Loucy (cell line): ENCODE results near the gene NAXD.
A peak's percentile ranks its signal among the peaks of the same experiment; 100 is the strongest.

Experiments used
- H2AFZ ChIP-seq: fragments of 200-600 bp; sonication (generic); 2 replicates; pipeline ENCODE4 v1.6.0; 2016; ENCODE audit warnings: antibody characterized with exemption, mild to moderate bottlenecking, low read length, moderate library complexity
- H3F3A ChIP-seq: fragments of 200-600 bp; 2 replicates; pipeline ENCODE4 v1.6.0; 2016; ENCODE audit warnings: antibody characterized with exemption, low read depth, mild to moderate bottlenecking
- H3K27me3 ChIP-seq: fragments of 200-600 bp; sonication (generic); 2 replicates; pipeline ENCODE4 v1.6.1; 2014; ENCODE audit warnings: low read length, mild to moderate bottlenecking; ENCODE audit not compliant: insufficient read depth, poor library complexity, severe bottlenecking
- H3K36me3 ChIP-seq: fragments of 200-600 bp; sonication (generic); 2 replicates; pipeline ENCODE4 v1.6.1; 2016; ENCODE audit warnings: low read length; ENCODE audit not compliant: insufficient read depth
- H3K4me1 ChIP-seq: fragments of 200-600 bp; sonication (generic); 2 replicates; pipeline ENCODE4 v1.5.1; 2014; ENCODE audit warnings: low read length, mild to moderate bottlenecking; ENCODE audit not compliant: insufficient read depth, poor library complexity, severe bottlenecking
- H3K4me2 ChIP-seq: fragments of 200-600 bp; sonication (generic); 2 replicates; pipeline ENCODE4 v1.6.0; 2014; ENCODE audit warnings: antibody characterized with exemption, low read length, low read depth, mild to moderate bottlenecking; ENCODE audit not compliant: poor library complexity, severe bottlenecking
- H3K4me3 ChIP-seq: fragments of 200-600 bp; sonication (generic); 2 replicates; pipeline ENCODE4 v1.5.1; 2014; ENCODE audit warnings: low read length, mild to moderate bottlenecking, mixed read lengths; ENCODE audit not compliant: poor library complexity, severe bottlenecking
- H3K79me2 ChIP-seq: fragments of 200-600 bp; sonication (generic); 2 replicates; pipeline ENCODE4 v1.6.1; 2014; ENCODE audit warnings: low read length; ENCODE audit not compliant: insufficient read depth
- H3K9ac ChIP-seq: fragments of 200-600 bp; sonication (generic); 2 replicates; pipeline ENCODE4 v1.6.0; 2014; ENCODE audit warnings: mild to moderate bottlenecking, low read depth, low read length, moderate library complexity; ENCODE audit not compliant: poor library complexity, severe bottlenecking
- H3K9me2 ChIP-seq: fragments of 200-600 bp; sonication (generic); replicated peaks from 2 replicates; pipeline ENCODE4 v1.6.1; 2016; ENCODE audit warnings: low read depth, low read length, mixed read lengths
- H3K9me3 ChIP-seq: fragments of 200-600 bp; sonication (generic); 2 replicates; pipeline ENCODE4 v1.6.1; 2014; ENCODE audit warnings: mild to moderate bottlenecking, antibody characterized with exemption, low read length, low read depth; ENCODE audit not compliant: insufficient read depth
- H4K20me1 ChIP-seq: fragments of 200-600 bp; sonication (generic); 2 replicates; pipeline ENCODE4 v1.6.0; 2014; ENCODE audit warnings: antibody characterized with exemption, low read length, mild to moderate bottlenecking; ENCODE audit not compliant: insufficient read depth, poor library complexity, severe bottlenecking
- CTCF ChIP-seq: fragments of 200-600 bp; sonication (generic); conservative IDR thresholded peaks from 2 replicates; pipeline ENCODE4 v1.5.1; 2014; ENCODE audit warnings: mild to moderate bottlenecking, antibody characterized with exemption, low read length
- EZH2phosphoT487 ChIP-seq: fragments of 200-600 bp; IDR thresholded peaks from 2 replicates; pipeline ENCODE4 v1.6.1; 2018; ENCODE audit warnings: antibody characterized with exemption, mild to moderate bottlenecking, moderate library complexity, borderline replicate concordance

NAXD gene

GRCh38 chr13:110589793-110590390 is 25.5 kb upstream of the NAXD start:
- Histone ChIP-seq H3K79me2 (no peaks in the 10 kb centered on the region), H2AFZ (0 out of 2 replicates have a peak overlapping the region, but pooled peaks have one; percentile 50)

GRCh38 chr13:110590577-110590976 is 24.8 kb upstream of the NAXD start:
- Histone ChIP-seq H3K4me1 (no peaks in the 10 kb centered on the region), H3K4me3 (no peak overlapping the region), H3K27me3 (no peaks in the 10 kb centered on the region), H3K79me2 (no peaks in the 10 kb centered on the region), H4K20me1 (no peaks in the 10 kb centered on the region), H3K9me3 (no peaks in the 10 kb centered on the region), H2AFZ (0 out of 2 replicates have a peak overlapping the region, but pooled peaks have one; percentile 50), H3K9me2 (no peaks in the 10 kb centered on the region), H3K36me3 (no peaks in the 10 kb centered on the region), H3K4me2 (no peak overlapping the region), H3K9ac (no peak overlapping the region), H3F3A (no peaks in the 10 kb centered on the region)
- no peak for TF ChIP-seq CTCF
- no peak for TF ChIP-seq EZH2phosphoT487

More at GRCh38 chr13:110589793-110590390, 25.5 kb upstream of the NAXD start:
- no peak overlapping the region for H3K9ac ChIP-seq
- no peaks in the 10 kb centered on the region for H3K9me2 ChIP-seq
- no peak for TF ChIP-seq CTCF
- no peak for TF ChIP-seq EZH2phosphoT487
- no peaks in the 10 kb centered on the region for H3K27me3 ChIP-seq
- no peak overlapping the region for H3K4me3 ChIP-seq
- no peaks in the 10 kb centered on the region for H3K9me3 ChIP-seq
- H3K4me1 ChIP-seq, result no peaks in the 10 kb centered on the region
- H3K36me3 ChIP-seq, result no peaks in the 10 kb centered on the region
- no peak overlapping the region for H3K4me2 ChIP-seq
- no peaks in the 10 kb centered on the region for H4K20me1 ChIP-seq
- H3F3A ChIP-seq, result no peaks in the 10 kb centered on the region

GRCh38 chr13:110592665-110593064 is 22.7 kb upstream of the NAXD start:
- Histone ChIP-seq H3K79me2 (no peaks in the 10 kb centered on the region), H4K20me1 (no peaks in the 10 kb centered on the region), H3K4me3 (no peak overlapping the region), H3K36me3 (no peaks in the 10 kb centered on the region), H3K4me2 (no peak overlapping the region), H3K9me2 (no peaks in the 10 kb centered on the region), H3K9ac (no peak overlapping the region), H3K27me3 (no peaks in the 10 kb centered on the region), H3K9me3 (no peaks in the 10 kb centered on the region), H3K4me1 (no peaks in the 10 kb centered on the region), H3F3A (no peaks in the 10 kb centered on the region), H2AFZ (no peak overlapping the region)
- no peak for TF ChIP-seq EZH2phosphoT487
- no peak for TF ChIP-seq CTCF
